Adrenal gland (tissue), 5 donors: ENCODE measurements around the gene SIRT6.

Experiments
- CTCF ChIP-seq, 6 experiments: fragments of 450-650 bp in 4 of 6; fragments of 200-600 bp in 2 of 6; sonication (generic) in 1 of 6; IDR thresholded peaks; 1 replicate in 5 of 6; 2 replicates in 1 of 6; pipeline versions ENCODE4 v1.5.1 to v1.8.0; 2016 to 2021; ENCODE audit warnings: antibody characterized with exemption in 6 of 6, mild to moderate bottlenecking in 2 of 6, moderate library complexity in 1 of 6
- POLR2A ChIP-seq, 2 donors: fragments of 450-650 bp; IDR thresholded peaks; one replicate each; pipeline ENCODE4 v1.6.1; 2017; ENCODE audit warnings: antibody characterized with exemption in 2 of 2, mild to moderate bottlenecking in 2 of 2, moderate library complexity in 1 of 2
- donor health status: DM: no; HTN: no; CAD: no.

- TF ChIP-seq CTCF (IDR thresholded peaks at IDR 0.05) (no peak), POLR2A (IDR thresholded peaks at IDR 0.05) (no peak)
Observed at GRCh38 chr19:4198467-4199126, 16.2 kb upstream of the SIRT6 start.
